ENCODE data around the gene CHMP4A. TPM values are rescaled to one million over a fixed set of nuclear protein-coding genes. Genes with fewer than 3 reads are reported as not detected.

The CHMP4A gene
- total RNA-seq, 1 experiment from 2014 or later = 58.3 TPM

DNA sequence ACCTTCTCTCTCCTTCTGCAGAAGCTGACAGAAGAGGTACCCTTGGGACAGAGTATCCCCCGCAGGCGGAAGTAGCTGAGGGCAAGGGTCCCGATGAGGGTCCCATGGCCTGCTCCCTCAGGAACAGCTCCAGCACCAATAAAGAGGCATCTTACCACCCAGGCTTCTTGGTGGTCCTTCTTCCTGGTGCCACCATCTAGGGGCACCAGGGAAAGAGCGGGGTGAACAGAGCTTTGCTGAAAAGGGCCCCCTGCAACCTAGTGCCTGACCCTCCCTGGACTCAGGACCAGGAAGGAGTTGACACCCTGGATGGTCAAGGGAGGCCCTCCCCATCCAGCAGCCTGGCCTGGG is 52.8 kb downstream of the CHMP4A start:
- Histone ChIP-seq H3K4me2 (ENCODE audit: low read length) (no peak overlapping the region), H3K27me3 (ENCODE audit: low read length) (no peaks in the 10 kb centered on the region), H4K20me1 (ENCODE audit: low read length) (no peaks in the 10 kb centered on the region), H2AFZ (ENCODE audit: low read length) (no peak overlapping the region), H3K9me3 (ENCODE audit: low read length) (no peaks in the 10 kb centered on the region), H3K4me3 (ENCODE audit: low read length) (no peak overlapping the region), H3K36me3 (ENCODE audit: low read depth, low read length) (peaks cover 30% of the 10 kb centered on the region), H3F3A (ENCODE audit: low read length, unreplicated experiment) (peaks cover 2% of the 10 kb centered on the region), H3K9ac (ENCODE audit: low read length) (no peak overlapping the region), H3K27ac (ENCODE audit: low read length) (no peak overlapping the region), H3K9me2 (replicated peaks; ENCODE audit: low read length) (no peaks in the 10 kb centered on the region), H3K79me2 (ENCODE audit: low read length) (no peaks in the 10 kb centered on the region), H3K4me1 (ENCODE audit: insufficient read depth, low read length) (peaks cover 13% of the 10 kb centered on the region)
- no TSS peak for BruUV-seq (replicated peaks)
- no peak for ATAC-seq
- ChIA-PET POLR2A (ENCODE audit: unreplicated experiment) (interaction anchor here (0.5 to 0.9 kb wide), 2 partner anchors 55 to 67 kb away, joined by 3 to 4 read pairs; no protein-coding TSS in a partner anchor), CTCF (interaction anchor here (1.2 to 1.3 kb wide), 3 partner anchors 24 to 102 kb away, joined by 4 to 7 read pairs (median 7); partner anchors contain the start of genes DCAF11, NRL and PSME1)
- DNase-seq = no peak
- intact Hi-C loops (cut with micrococcal nuclease) = loop anchor here (2.0 kb wide), 1 partner anchor 102 kb away; no protein-coding TSS in a partner anchor
- TF ChIP-seq, protein P1, sequence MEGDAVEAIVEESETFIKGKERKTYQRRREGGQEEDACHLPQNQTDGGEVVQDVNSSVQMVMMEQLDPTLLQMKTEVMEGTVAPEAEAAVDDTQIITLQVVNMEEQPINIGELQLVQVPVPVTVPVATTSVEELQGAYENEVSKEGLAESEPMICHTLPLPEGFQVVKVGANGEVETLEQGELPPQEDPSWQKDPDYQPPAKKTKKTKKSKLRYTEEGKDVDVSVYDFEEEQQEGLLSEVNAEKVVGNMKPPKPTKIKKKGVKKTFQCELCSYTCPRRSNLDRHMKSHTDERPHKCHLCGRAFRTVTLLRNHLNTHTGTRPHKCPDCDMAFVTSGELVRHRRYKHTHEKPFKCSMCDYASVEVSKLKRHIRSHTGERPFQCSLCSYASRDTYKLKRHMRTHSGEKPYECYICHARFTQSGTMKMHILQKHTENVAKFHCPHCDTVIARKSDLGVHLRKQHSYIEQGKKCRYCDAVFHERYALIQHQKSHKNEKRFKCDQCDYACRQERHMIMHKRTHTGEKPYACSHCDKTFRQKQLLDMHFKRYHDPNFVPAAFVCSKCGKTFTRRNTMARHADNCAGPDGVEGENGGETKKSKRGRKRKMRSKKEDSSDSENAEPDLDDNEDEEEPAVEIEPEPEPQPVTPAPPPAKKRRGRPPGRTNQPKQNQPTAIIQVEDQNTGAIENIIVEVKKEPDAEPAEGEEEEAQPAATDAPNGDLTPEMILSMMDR (conservative IDR thresholded peaks at IDR 0.05; ENCODE audit: low read depth, low read length) = no peak
- TF ChIP-seq EZH2phosphoT487 (IDR thresholded peaks at IDR 0.05; ENCODE audit: borderline replicate concordance, low read length) = no peak
- TF ChIP-seq EZH2 (IDR thresholded peaks at IDR 0.05; ENCODE audit: low read length, unreplicated experiment) = no peak

DNA sequence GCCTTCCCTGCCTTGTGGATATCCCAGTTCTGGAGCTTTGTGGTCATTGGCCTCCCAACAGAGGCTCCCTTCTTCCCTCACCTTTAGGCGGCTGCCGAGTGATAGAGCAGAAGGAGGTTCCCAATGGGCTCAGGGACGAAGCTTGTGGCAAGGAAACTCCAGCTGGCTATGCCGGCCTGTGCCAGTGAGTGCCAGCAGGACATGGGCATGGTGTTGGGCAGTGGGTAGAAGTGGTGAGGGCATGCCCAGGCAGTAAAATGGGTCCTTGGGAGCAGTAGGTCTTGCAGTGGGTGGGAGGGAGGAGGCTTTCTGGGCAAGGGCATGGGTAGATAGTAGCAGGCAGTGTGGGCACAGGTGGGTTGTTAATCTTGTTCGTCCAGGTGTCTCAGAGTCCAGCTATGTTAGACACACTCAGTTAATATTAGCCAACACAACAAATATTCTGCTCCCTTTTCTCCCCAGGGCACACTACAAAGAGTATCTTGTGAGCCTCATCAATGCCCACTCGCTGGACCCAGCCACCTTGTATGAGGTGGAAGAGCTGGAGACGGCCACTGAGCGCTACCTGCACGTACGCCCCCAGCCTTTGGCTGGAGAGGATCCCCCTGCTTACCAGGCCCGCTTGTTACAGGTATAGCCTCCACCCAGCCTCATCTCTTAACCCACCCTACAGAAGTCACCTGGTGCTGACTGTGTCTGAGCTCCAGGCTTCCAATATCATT is 53.4 kb downstream of the CHMP4A start:
- ChIA-PET CTCF (interaction anchor here (0.6 to 1.3 kb wide), 2 partner anchors 24 to 51 kb away, joined by 3 to 4 read pairs; partner anchors contain the start of gene PSME1), POLR2A (ENCODE audit: unreplicated experiment) (interaction anchor here (0.5 kb wide), 1 partner anchor 54 kb away, joined by 3 read pairs; no protein-coding TSS in a partner anchor)
- ATAC-seq = no peak
- Histone ChIP-seq H2AFZ (ENCODE audit: low read length) (no peak overlapping the region), H3K27ac (ENCODE audit: low read length) (no peak overlapping the region), H3K9me2 (replicated peaks; ENCODE audit: low read length) (no peaks in the 10 kb centered on the region), H3K4me1 (ENCODE audit: insufficient read depth, low read length) (peaks cover 13% of the 10 kb centered on the region), H3K36me3 (ENCODE audit: low read depth, low read length) (peaks cover 35% of the 10 kb centered on the region), H3K79me2 (ENCODE audit: low read length) (no peaks in the 10 kb centered on the region), H3K9me3 (ENCODE audit: low read length) (no peaks in the 10 kb centered on the region), H3K27me3 (ENCODE audit: low read length) (no peaks in the 10 kb centered on the region), H3K4me3 (ENCODE audit: low read length) (no peak overlapping the region), H4K20me1 (ENCODE audit: low read length) (no peaks in the 10 kb centered on the region), H3F3A (ENCODE audit: low read length, unreplicated experiment) (peaks cover 4% of the 10 kb centered on the region), H3K9ac (ENCODE audit: low read length) (no peak overlapping the region), H3K4me2 (ENCODE audit: low read length) (no peak overlapping the region)
- no peak for DNase-seq
- BruUV-seq (replicated peaks) = no TSS peak
- intact Hi-C loops (cut with micrococcal nuclease) = loop anchor here (2.0 kb wide), 1 partner anchor 101 kb away; no protein-coding TSS in a partner anchor
- TF ChIP-seq EZH2 (IDR thresholded peaks at IDR 0.05; ENCODE audit: low read length, unreplicated experiment) (no peak), EZH2phosphoT487 (IDR thresholded peaks at IDR 0.05; ENCODE audit: borderline replicate concordance, low read length) (no peak)
- TF ChIP-seq, protein P1 (conservative IDR thresholded peaks at IDR 0.05; ENCODE audit: low read depth, low read length) = no peak

Other genes starting within 250 kb of the CHMP4A start
- gene DHRS4L2, start 224.6 kb downstream of the CHMP4A start, total RNA-seq (2014; rRNA removed) = 16.5 and 26.7 TPM in 2 replicates
- gene CARMIL3, start 161.5 kb downstream of the CHMP4A start, total RNA-seq (2014; rRNA removed) = not detected in 2 replicates
- not detected in 2 replicates for gene CPNE6, start 141.9 kb downstream of the CHMP4A start, total RNA-seq (2014; rRNA removed)
- gene PCK2, start 119.2 kb downstream of the CHMP4A start, total RNA-seq (2014; rRNA removed) = 10.0 and 11.6 TPM in 2 replicates
- gene DCAF11, start 98.7 kb downstream of the CHMP4A start, total RNA-seq (2014; rRNA removed) = 68.2 and 85.8 TPM in 2 replicates
- gene NRL, start 98.5 kb downstream of the CHMP4A start, total RNA-seq (2014; rRNA removed) = 1.5 and 1.7 TPM in 2 replicates
- 0.55 TPM in 1 of 2 replicates, not detected in the other for gene FITM1, start 82.8 kb downstream of the CHMP4A start, total RNA-seq (2014; rRNA removed)
- 140 and 163 TPM in 2 replicates for gene PSME1, start 77.3 kb downstream of the CHMP4A start, total RNA-seq (2014; rRNA removed)
- gene EMC9, start 71.9 kb downstream of the CHMP4A start, total RNA-seq (2014; rRNA removed) = 30.1 and 36.7 TPM in 2 replicates
- gene PSME2, start 66.9 kb downstream of the CHMP4A start, total RNA-seq (2014; rRNA removed) = 211 and 297 TPM in 2 replicates
- gene RNF31, start 66.0 kb downstream of the CHMP4A start, total RNA-seq (2014; rRNA removed) = 69.6 and 79.4 TPM in 2 replicates
- gene IRF9, start 52.2 kb downstream of the CHMP4A start, total RNA-seq (2014; rRNA removed) = 10.5 and 20.6 TPM in 2 replicates
- gene REC8, start 41.4 kb downstream of the CHMP4A start, total RNA-seq (2014; rRNA removed) = 1.9 and 5.7 TPM in 2 replicates
- gene IPO4, start 24.7 kb downstream of the CHMP4A start, total RNA-seq (2014; rRNA removed) = 193 and 211 TPM in 2 replicates
- 52.1 and 58.3 TPM in 2 replicates for gene TM9SF1, start 18.0 kb downstream of the CHMP4A start, total RNA-seq (2014; rRNA removed)
- gene TSSK4, start 7.8 kb downstream of the CHMP4A start, total RNA-seq (2014; rRNA removed) = 0.11 TPM in 1 of 2 replicates, not detected in the other
- gene MDP1, start 2.6 kb upstream of the CHMP4A start, total RNA-seq (2014; rRNA removed) = 16.2 and 23.5 TPM in 2 replicates
- 330 and 337 TPM in 2 replicates for gene NEDD8, start 18.9 kb upstream of the CHMP4A start, total RNA-seq (2014; rRNA removed)
- gene GMPR2, start 19.4 kb upstream of the CHMP4A start, total RNA-seq (2014; rRNA removed) = 51.8 and 56.9 TPM in 2 replicates
- 31.7 and 39.8 TPM in 2 replicates for gene TINF2, start 29.1 kb upstream of the CHMP4A start, total RNA-seq (2014; rRNA removed)
- 2.6 and 3.2 TPM in 2 replicates for gene TGM1, start 49.7 kb upstream of the CHMP4A start, total RNA-seq (2014; rRNA removed)
- gene RABGGTA, start 58.1 kb upstream of the CHMP4A start, total RNA-seq (2014; rRNA removed) = 39.2 and 51.5 TPM in 2 replicates
- 15.8 and 15.9 TPM in 2 replicates for gene DHRS1, start 86.3 kb upstream of the CHMP4A start, total RNA-seq (2014; rRNA removed)
- gene NOP9, start 86.4 kb upstream of the CHMP4A start, total RNA-seq (2014; rRNA removed) = 30.4 and 35.5 TPM in 2 replicates
- not detected in 2 replicates for gene CIDEB, start 94.5 kb upstream of the CHMP4A start, total RNA-seq (2014; rRNA removed)
- gene LTB4R2, start 96.7 kb upstream of the CHMP4A start, total RNA-seq (2014; rRNA removed) = 9.3 and 19.3 TPM in 2 replicates
- gene LTB4R, start 98.0 kb upstream of the CHMP4A start, total RNA-seq (2014; rRNA removed) = 11.6 and 13.1 TPM in 2 replicates
- 0.04 TPM in 1 of 2 replicates, not detected in the other for gene ADCY4, start 121.6 kb upstream of the CHMP4A start, total RNA-seq (2014; rRNA removed)
- not detected in 2 replicates for gene RIPK3, start 126.5 kb upstream of the CHMP4A start, total RNA-seq (2014; rRNA removed)
- 11.5 and 15.1 TPM in 2 replicates for gene NFATC4, start 154.7 kb upstream of the CHMP4A start, total RNA-seq (2014; rRNA removed)
- gene NYNRIN, start 185.5 kb upstream of the CHMP4A start, total RNA-seq (2014; rRNA removed) = 2.7 and 3.1 TPM in 2 replicates
- gene CBLN3, start 216.2 kb upstream of the CHMP4A start, total RNA-seq (2014; rRNA removed) = 2.9 and 3.4 TPM in 2 replicates
- gene KHNYN, start 216.5 kb upstream of the CHMP4A start, total RNA-seq (2014; rRNA removed) = 50.9 and 51.6 TPM in 2 replicates
- gene SDR39U1, start 229.3 kb upstream of the CHMP4A start, total RNA-seq (2014; rRNA removed) = 24.7 and 29.8 TPM in 2 replicates